Measurements from ENCODE around the gene CBARP.
A peak's percentile ranks its signal among the peaks of the same experiment; 100 is the strongest.
"Not testable (repeated sequence)": the region's sequence is repeated elsewhere in the genome, so short reads cannot be mapped to it uniquely, and the experiment has no call there.

Gene CBARP

GRCh38 chr19:1210227-1210538 is 27.6 kb downstream of the CBARP start:
- no peak for DNase-seq (ENCODE audit: low read depth)

- DNase-seq (ENCODE audit: low read depth): not testable (repeated sequence)
Measured at GRCh38 chr19:1208830-1209229, 29.0 kb downstream of the CBARP start.

- DNase-seq (ENCODE audit: low read depth): no peak
Measured at GRCh38 chr19:1206864-1207450, 30.8 kb downstream of the CBARP start.

- no peak for DNase-seq (ENCODE audit: low read depth)
Measured at GRCh38 chr19:1206150-1206863, 31.5 kb downstream of the CBARP start.

GRCh38 chr19:1205114-1206099 is 32.4 kb downstream of the CBARP start, which contains the start of gene STK11:
Gene STK11, plus strand, starts transcription at chr19:1205778. Its CDS starts 1,136 bp downstream, at chr19:1206914.
- peak; percentile 100 for DNase-seq (ENCODE audit: low read depth)

- DNase-seq (ENCODE audit: low read depth): not testable (repeated sequence)
Measured at GRCh38 chr19:1200614-1201013, 37.2 kb downstream of the CBARP start.

- DNase-seq (ENCODE audit: low read depth): no peak
Measured at GRCh38 chr19:1199531-1199930, 38.3 kb downstream of the CBARP start.

- no peak for DNase-seq (ENCODE audit: low read depth)
Measured at GRCh38 chr19:1189419-1189818, 48.4 kb downstream of the CBARP start.

GRCh38 chr19:1183543-1184172 is 54.1 kb downstream of the CBARP start:
- no peak for DNase-seq (ENCODE audit: low read depth)

- no peak for DNase-seq (ENCODE audit: low read depth)
Measured at GRCh38 chr19:1182727-1183126, 55.1 kb downstream of the CBARP start.

GRCh38 chr19:1182068-1182467 is 55.7 kb downstream of the CBARP start:
- no peak for DNase-seq (ENCODE audit: low read depth)

GRCh38 chr19:1181606-1182005 is 56.2 kb downstream of the CBARP start:
- DNase-seq (ENCODE audit: low read depth): no peak

Data from activated T-cell treated with anti-CD3 and anti-CD28 coated beads for 48 hours (primary cell).